ENCODE measurements around the gene C2CD4D. TPM values are rescaled to one million over a fixed set of nuclear protein-coding genes. Genes with fewer than 3 reads are reported as not detected.

C2CD4D gene
- total RNA-seq, 2 donors from 2014 or later, result 0.44 to 0.82 TPM

- DNase-seq, result no peak
- 63 to 84% methylated on average over 3 to 9 of the region's 9 CpGs for WGBS, 2 experiments (ENCODE audit: insufficient coverage in 1 of 2, insufficient read length in 1 of 2)
- Histone ChIP-seq H3K27me3 (ENCODE audit: control insufficient read depth, insufficient read depth, low read length, poor library complexity, severe bottlenecking) (no peaks in the 10 kb centered on the region), H3K9me3 (ENCODE audit: control insufficient read depth, low read length) (no peaks in the 10 kb centered on the region), H3K36me3 (ENCODE audit: control insufficient read depth, insufficient read depth, low read length) (no peaks in the 10 kb centered on the region), H3K27ac (ENCODE audit: low read depth, low read length) (no peak overlapping the region), H3K4me3 (ENCODE audit: low read length) (no peak overlapping the region), H3K9ac (ENCODE audit: extremely low read depth, low read length, poor library complexity, severe bottlenecking) (no peak overlapping the region), H3K4me1 (ENCODE audit: control insufficient read depth, insufficient read depth, low read length) (no peaks in the 10 kb centered on the region)
- no peaks in the 10 kb centered on the region for H3K9me3 Mint-ChIP-seq
- TF ChIP-seq CTCF (conservative IDR thresholded peaks at IDR 0.05), result no peak
- H3K27me3 Mint-ChIP-seq (ENCODE audit: insufficient read depth), result no peaks in the 10 kb centered on the region
- no peaks in the 10 kb centered on the region for H3K36me3 Mint-ChIP-seq (ENCODE audit: low read depth)
- no peak overlapping the region for H3K4me3 Mint-ChIP-seq
- no peak overlapping the region for H3K27ac Mint-ChIP-seq
- H3K4me1 Mint-ChIP-seq, result peaks cover 32% of the 10 kb centered on the region
These were observed 14.4 kb downstream of the C2CD4D start for GRCh38 chr1:151825204-151825603.

GRCh38 chr1:151823175-151823574 lies 16.4 kb downstream of the C2CD4D start:
- no peak overlapping the region for H3K27ac ChIP-seq (ENCODE audit: low read depth, low read length)
- H3K9me3 ChIP-seq (ENCODE audit: control insufficient read depth, low read length), result no peaks in the 10 kb centered on the region
- no peaks in the 10 kb centered on the region for H3K4me1 ChIP-seq (ENCODE audit: control insufficient read depth, insufficient read depth, low read length)
- no peaks in the 10 kb centered on the region for H3K27me3 Mint-ChIP-seq (ENCODE audit: insufficient read depth)
- no peaks in the 10 kb centered on the region for H3K9me3 Mint-ChIP-seq
- peaks cover 18% of the 10 kb centered on the region for H3K4me1 Mint-ChIP-seq
- no peak overlapping the region for H3K4me3 ChIP-seq (ENCODE audit: low read length)
- DNase-seq, result no peak
- no peak overlapping the region for H3K27ac Mint-ChIP-seq
- H3K9ac ChIP-seq (ENCODE audit: extremely low read depth, low read length, poor library complexity, severe bottlenecking), result no peak overlapping the region
- H3K4me3 Mint-ChIP-seq, result no peak overlapping the region
- H3K36me3 ChIP-seq (ENCODE audit: control insufficient read depth, insufficient read depth, low read length), result no peaks in the 10 kb centered on the region
- WGBS, 2 experiments (ENCODE audit: insufficient coverage in 1 of 2, insufficient read length in 1 of 2), result 79 to 100% methylated on average over 5 to 8 of the region's 8 CpGs
- H3K27me3 ChIP-seq (ENCODE audit: control insufficient read depth, insufficient read depth, low read length, poor library complexity, severe bottlenecking), result no peaks in the 10 kb centered on the region
- no peaks in the 10 kb centered on the region for H3K36me3 Mint-ChIP-seq (ENCODE audit: low read depth)
- TF ChIP-seq CTCF (conservative IDR thresholded peaks at IDR 0.05), result no peak

- Histone ChIP-seq H3K27ac (ENCODE audit: low read depth, low read length) (no peak overlapping the region), H3K27me3 (ENCODE audit: control insufficient read depth, insufficient read depth, low read length, poor library complexity, severe bottlenecking) (no peaks in the 10 kb centered on the region), H3K36me3 (ENCODE audit: control insufficient read depth, insufficient read depth, low read length) (no peaks in the 10 kb centered on the region), H3K4me1 (ENCODE audit: control insufficient read depth, insufficient read depth, low read length) (no peaks in the 10 kb centered on the region), H3K9me3 (ENCODE audit: control insufficient read depth, low read length) (no peaks in the 10 kb centered on the region), H3K4me3 (ENCODE audit: low read length) (no peak overlapping the region), H3K9ac (ENCODE audit: extremely low read depth, low read length, poor library complexity, severe bottlenecking) (no peak overlapping the region)
- Mint-ChIP-seq H3K4me3 (no peak overlapping the region), H3K27ac (peak overlapping the region; percentile 13), H3K4me1 (peaks cover 14% of the 10 kb centered on the region), H3K9me3 (no peaks in the 10 kb centered on the region), H3K36me3 (ENCODE audit: low read depth) (no peaks in the 10 kb centered on the region), H3K27me3 (ENCODE audit: insufficient read depth) (no peaks in the 10 kb centered on the region)
- no peak for TF ChIP-seq CTCF (conservative IDR thresholded peaks at IDR 0.05)
- WGBS, 2 experiments (ENCODE audit: insufficient coverage in 1 of 2, insufficient read length in 1 of 2), result 77 to 100% methylated on average over 3 to 7 of the region's 7 CpGs
- no peak for DNase-seq
These were observed 17.2 kb downstream of the C2CD4D start for GRCh38 chr1:151822404-151822803.
